ENCODE measurements around the gene GABBR2. TPM values are rescaled to one million over a fixed set of nuclear protein-coding genes. Genes with fewer than 3 reads are reported as not detected.
A peak's percentile ranks its signal among the peaks of the same experiment; 100 is the strongest.

Gene GABBR2
- total RNA-seq, 1 experiment from 2014 or later, result 0.91 TPM

- no peak for DNase-seq (ENCODE audit: low spot score)
Observed at GRCh38 chr9:98404237-98404636, 304.5 kb downstream of the GABBR2 start.

DNA sequence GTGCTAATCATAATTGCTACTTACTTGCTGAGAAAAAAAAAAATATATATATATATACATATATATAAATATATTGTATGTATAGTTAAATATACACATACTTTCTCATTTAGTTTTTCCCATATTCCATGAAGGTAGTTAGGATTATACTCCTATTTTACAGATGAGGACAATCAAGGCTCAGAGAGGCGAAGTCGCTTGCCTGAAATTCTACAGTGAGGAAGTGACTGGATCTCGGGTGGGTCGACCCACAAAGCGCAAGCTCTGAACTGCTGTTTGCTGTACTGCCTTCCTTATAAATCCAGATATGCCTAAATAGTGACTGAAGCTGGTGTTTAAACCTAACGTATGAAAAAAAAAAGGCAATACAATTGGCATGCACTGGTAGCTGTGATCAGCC, 305.0 kb downstream of the GABBR2 start:
- no peak for DNase-seq (ENCODE audit: low spot score)

- no peak for DNase-seq (ENCODE audit: low spot score)
Observed at GRCh38 chr9:98402019-98402840, 306.5 kb downstream of the GABBR2 start.

DNA sequence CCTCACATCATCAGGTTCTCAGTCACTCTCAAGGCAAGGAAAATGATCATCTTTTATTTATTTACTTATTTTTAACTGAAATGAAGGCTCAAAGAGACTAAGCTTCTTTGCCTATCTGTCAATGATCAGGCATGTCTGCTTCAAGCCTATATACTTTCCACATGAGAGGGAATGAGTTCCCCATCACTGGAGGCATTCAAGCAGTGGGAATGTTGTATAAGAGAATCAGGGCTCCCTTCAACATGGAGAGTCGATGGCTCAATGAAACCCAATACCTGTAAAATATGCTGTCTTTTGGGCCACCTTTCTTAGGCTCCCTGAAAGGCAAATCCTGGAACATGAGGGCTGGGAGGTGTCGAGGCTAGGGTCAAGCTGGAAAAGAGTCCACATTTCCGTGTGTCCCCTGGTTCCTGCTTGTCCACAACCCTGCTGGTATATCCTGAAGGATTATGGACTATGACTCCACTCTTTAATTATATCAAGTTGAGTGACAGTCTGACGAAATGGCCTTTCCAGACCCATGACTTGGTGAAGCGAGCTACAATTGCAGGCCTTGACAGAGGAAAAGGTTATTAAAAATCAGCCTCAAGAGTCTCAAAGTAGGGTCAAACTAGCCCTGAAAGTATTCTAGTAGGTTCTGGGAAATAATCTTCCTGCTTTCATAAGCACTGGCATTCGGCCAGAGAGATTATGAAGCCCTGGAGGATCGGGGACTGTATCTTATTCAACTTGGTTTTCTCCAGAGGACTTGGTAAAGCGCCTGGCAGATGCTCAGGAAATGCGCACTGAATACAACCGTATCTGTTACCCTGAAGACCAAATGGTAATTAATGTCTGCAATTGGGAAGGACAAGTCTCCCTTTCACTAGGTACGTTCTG, 307.4 kb downstream of the GABBR2 start:
- DNase-seq (ENCODE audit: low spot score), result no peak

GRCh38 chr9:98399950-98400683, 308.6 kb downstream of the GABBR2 start:
- no peak for DNase-seq (ENCODE audit: low spot score)

DNA sequence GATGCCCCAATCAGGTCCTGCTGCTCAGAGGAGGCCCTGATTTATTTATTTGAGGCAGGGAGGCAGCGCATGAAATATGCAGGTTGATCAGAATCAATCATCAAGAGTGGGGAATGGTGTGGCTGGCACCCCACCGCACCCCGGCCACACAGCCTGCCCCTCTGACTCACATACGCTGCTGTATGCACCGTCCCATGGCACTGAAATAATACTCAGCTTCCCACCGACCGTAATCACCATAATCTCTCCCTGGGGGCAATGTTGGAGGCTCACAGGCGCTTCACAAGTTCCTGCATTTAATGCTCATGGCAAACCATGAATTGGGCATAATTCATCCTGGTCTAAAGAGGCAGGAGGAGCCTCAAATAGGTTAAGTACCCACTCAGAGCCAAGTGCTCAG, 312.1 kb downstream of the GABBR2 start:
- no peak for DNase-seq (ENCODE audit: low spot score)

DNA sequence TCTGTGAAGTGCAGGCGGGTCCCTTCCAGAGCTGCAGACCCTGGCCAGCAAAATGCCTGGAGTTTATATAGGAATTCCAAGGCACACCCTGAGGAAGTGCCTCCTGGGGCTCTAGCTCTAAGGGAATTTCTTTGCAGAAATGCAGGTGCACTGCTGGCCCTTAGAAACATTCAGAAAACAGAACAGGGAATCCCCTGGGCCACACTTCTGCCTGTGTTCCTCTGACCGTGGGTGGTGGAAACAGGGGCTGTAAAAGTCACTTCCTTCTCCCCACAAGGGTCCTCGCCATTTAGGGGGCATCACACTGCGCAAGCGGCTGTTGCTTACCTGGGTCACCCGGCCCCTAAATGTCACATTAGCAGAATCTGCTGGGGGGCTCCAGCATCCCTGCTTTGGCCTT, 312.5 kb downstream of the GABBR2 start:
- no peak for DNase-seq (ENCODE audit: low spot score)

DNA sequence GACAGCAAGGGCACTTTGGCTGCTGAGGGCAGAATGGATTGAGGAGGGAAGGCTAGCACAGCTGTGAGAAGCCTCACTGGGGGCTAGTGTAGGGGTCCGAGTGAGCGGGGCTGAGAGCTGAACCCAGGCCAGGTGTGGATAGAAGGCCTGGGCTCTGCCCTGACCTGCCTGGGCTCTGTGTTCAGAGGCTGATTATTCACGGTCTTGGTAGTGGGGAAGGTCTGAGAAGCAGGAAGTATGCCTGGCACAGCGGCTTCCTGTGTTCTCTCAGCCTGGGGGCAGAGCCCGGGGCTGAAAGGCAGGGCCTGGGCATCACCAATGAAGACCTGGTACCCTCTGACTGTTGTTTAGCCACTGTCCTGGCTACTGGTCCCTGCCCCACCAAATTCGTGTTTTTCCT, 316.9 kb downstream of the GABBR2 start:
- DNase-seq (ENCODE audit: low spot score), result no peak

DNA sequence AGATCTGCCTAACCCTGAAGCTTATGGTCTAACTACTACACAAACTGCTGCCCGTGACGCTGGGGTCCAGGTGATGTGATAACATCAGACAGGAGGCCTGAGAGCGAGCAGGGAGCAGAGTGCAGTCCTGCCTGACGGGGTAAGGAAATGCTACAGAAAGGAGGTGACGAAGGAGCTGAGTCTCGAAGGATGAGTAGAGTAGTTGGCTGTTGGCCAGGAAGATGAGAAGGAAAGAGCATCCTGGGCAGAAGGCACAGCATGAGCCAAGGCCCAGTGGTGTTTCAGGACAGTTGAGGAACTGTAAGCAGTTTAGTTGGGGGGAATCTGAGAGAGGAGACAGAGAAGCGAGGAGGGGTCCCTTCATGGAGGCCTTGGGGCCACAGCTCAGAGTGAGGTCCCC, 317.3 kb downstream of the GABBR2 start:
- DNase-seq (ENCODE audit: low spot score), result no peak

DNA sequence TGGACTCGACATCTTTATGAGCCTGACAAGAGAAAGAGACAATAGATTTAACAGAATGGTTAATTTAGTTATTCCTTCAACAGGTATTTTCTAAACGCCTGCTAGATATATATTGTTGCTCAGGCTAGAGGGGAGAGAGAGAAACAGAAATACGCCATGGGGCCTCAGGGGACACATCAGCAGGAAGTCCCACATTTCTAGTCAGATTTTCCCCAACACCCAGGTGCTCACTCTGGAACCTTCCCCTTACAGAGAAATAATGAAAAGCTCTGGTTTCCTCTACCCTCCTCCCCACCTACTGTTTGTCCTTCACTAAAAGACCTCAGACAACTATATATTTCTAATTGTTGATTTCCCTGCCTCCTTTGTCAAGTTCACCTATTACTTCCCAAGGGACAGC, 323.0 kb downstream of the GABBR2 start:
- DNase-seq (ENCODE audit: low spot score), result no peak

DNA sequence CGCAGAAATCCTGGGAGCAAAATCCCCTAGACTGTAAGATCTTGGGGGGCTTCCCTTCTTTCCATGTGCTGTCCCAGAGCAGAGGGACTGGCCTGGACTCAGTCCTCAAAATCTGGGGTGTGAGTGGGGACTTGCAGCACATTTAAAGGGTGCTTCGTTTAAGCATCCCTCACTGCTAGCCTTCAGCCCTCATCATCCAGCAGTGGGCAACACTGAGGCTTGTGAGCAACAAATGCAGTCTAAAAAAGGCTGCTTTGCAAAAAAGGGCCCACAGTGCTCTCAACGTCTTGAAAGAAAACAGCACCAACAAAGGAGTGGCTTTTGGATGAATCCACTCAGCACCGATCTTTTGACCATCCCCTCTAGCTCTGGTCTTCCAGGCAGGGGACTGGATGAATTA, 325.0 kb downstream of the GABBR2 start:
- no peak for DNase-seq (ENCODE audit: low spot score)

DNA sequence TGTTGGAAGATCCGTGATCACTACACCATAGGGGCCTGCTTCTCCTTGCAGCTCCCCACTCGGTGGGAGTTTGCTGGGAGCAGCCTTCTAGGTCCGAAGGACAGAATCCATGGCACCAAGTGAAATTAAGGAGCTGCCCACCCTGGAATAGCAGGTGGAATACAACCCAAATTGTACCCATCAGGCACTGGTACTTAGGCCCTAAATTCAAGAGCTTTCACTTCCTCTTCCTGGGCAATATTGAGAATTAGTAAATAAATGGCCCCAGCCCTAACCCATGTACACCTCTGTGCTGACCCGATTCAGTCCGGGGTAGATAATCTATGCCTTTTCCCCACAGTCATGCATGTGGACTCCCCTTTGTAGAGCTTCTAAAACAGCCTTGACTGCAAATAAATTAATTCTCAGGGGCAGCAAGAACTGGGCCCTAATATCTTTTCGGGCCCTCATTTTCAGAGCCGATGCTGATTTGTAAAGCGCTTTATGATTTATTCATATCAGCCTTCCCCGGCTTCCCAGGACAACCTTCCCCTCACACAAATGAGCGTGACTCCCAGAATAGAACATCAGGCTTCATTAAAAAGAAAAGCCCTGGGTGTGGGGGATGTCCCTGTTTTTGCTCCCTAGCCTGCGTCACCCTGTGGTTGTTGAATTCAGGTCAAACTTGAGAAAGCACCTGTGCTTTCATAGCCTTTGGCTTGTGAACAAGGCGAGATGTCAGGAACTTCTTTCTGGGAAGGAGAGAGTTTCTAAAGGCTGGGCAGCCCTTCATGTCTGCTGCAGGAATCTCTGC, 327.2 kb downstream of the GABBR2 start:
- DNase-seq (ENCODE audit: low spot score), result no peak

DNA sequence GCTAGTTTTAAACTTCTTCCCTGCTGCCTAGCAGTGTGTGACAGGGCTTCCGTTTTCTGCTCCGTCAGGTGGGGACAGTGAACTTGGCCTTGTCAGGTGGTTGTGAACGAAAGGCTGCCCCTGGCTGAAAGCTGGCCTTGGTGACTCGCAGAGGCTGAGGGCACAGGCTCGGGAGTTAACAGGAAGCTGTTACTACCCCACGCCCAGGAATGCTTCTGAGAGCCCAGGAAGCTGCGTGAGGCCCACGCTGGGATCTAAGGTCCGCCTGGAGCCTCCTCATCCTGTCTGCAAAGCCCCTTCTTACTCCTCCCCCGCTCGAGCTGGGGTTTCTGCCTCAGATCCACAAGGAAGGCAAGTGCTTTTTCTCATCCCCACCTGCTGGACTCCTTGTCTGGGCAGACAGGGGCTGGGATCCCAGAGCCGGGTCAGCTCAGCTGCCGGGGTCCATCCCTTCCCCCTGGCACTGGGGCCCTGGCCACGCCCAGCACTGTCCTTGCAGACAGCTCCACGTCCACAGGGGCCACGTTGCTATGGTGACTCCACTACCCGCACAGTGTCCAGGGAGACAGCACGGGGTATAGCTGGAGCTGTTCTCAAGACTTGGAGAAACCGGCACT, 328.6 kb downstream of the GABBR2 start:
- DNase-seq (ENCODE audit: low spot score), result peak; percentile 22

GRCh38 chr9:98379572-98379971, 329.2 kb downstream of the GABBR2 start:
- DNase-seq (ENCODE audit: low spot score), result no peak

GRCh38 chr9:98378794-98379193, 329.9 kb downstream of the GABBR2 start:
- DNase-seq (ENCODE audit: low spot score), result no peak

DNA sequence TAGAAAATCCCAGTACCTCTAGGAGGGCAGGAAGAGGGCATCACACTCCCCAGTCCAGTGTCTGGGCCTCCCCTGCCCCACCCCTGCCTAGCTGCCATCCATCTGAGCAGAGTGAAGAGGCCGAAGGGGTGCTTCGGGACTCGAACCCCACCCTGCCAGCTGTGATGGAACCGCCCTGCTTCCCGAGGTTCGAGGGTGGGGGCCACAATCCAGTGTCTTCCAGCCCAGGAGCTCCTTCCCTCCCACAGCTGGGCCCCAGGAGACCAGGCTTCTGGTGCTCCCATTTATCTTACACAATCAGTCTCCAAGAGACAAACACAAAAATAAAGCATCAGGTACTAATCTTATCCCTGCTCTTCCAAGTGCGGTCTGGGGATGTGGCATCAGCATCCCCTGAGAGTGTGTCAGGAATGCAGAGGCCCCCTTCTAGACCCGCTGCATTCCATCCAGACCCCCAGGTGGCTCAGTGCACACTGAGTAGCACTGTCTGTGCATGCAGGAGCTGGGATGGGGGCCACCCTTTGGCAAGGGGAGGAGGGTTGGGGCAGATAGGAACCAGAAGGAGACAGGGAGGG, 330.4 kb downstream of the GABBR2 start:
- no peak for DNase-seq (ENCODE audit: low spot score)

- DNase-seq (ENCODE audit: low spot score), result no peak
Observed at GRCh38 chr9:98375138-98375726, 333.5 kb downstream of the GABBR2 start.

GRCh38 chr9:98374385-98375051, 334.2 kb downstream of the GABBR2 start:
- DNase-seq (ENCODE audit: low spot score), result no peak

GRCh38 chr9:98373609-98374008, 335.1 kb downstream of the GABBR2 start:
- DNase-seq (ENCODE audit: low spot score), result no peak

Data from H4 (cell line).